Left kidney (tissue), 8 donors: ENCODE results near the gene SPRING1. TPM values are rescaled to one million over a fixed set of nuclear protein-coding genes. Genes with fewer than 3 reads are reported as not detected.
"Not testable (repeated sequence)": the region's sequence is repeated elsewhere in the genome, so short reads cannot be mapped to it uniquely, and the experiment has no call there.

Experiments
- DNase-seq: peaks from one replicate; pipeline ENCODE4 v3.0.0-alpha.2; 2013
- long read RNA-seq, 8 donors: transcript quantifications; one replicate each; lab custom pipeline, GENCODE V29; 2026
- polyA plus RNA-seq: library from polyadenylated mRNA; unstranded; fragments of 120-200 nt; gene quantifications from one replicate; pipeline ENCODE4 v1.2.1, GENCODE V29; 2013; ENCODE audit not compliant: insufficient read length

Gene SPRING1
- 33.8 TPM for polyA plus RNA-seq
- long read RNA-seq, donor 1, full-length matches to known transcripts: 27 of 27 reads
- long read RNA-seq, donor 1, partial matches to known transcripts: 0 of 27 reads
- long read RNA-seq, donor 1, other reads (novel, unspliced or antisense): 0 of 27 reads
- long read RNA-seq, donor 2, full-length matches to known transcripts: 21 of 21 reads
- long read RNA-seq, donor 2, partial matches to known transcripts: 0 of 21 reads
- long read RNA-seq, donor 2, other reads (novel, unspliced or antisense): 0 of 21 reads
- long read RNA-seq, donor 3, full-length matches to known transcripts: 13 of 19 reads
- long read RNA-seq, donor 3, partial matches to known transcripts: 6 of 19 reads
- long read RNA-seq, donor 3, other reads (novel, unspliced or antisense): 0 of 19 reads
- long read RNA-seq, donor 4: 0 reads
- long read RNA-seq, donor 5, full-length matches to known transcripts: 16 of 16 reads
- long read RNA-seq, donor 5, partial matches to known transcripts: 0 of 16 reads
- long read RNA-seq, donor 5, other reads (novel, unspliced or antisense): 0 of 16 reads
- long read RNA-seq, donor 6, full-length matches to known transcripts: 18 of 25 reads
- long read RNA-seq, donor 6, partial matches to known transcripts: 7 of 25 reads
- long read RNA-seq, donor 6, other reads (novel, unspliced or antisense): 0 of 25 reads
- long read RNA-seq, donor 7, full-length matches to known transcripts: 23 of 23 reads
- long read RNA-seq, donor 7, partial matches to known transcripts: 0 of 23 reads
- long read RNA-seq, donor 7, other reads (novel, unspliced or antisense): 0 of 23 reads
- long read RNA-seq, donor 8, full-length matches to known transcripts: 15 of 15 reads
- long read RNA-seq, donor 8, partial matches to known transcripts: 0 of 15 reads
- long read RNA-seq, donor 8, other reads (novel, unspliced or antisense): 0 of 15 reads

DNA sequence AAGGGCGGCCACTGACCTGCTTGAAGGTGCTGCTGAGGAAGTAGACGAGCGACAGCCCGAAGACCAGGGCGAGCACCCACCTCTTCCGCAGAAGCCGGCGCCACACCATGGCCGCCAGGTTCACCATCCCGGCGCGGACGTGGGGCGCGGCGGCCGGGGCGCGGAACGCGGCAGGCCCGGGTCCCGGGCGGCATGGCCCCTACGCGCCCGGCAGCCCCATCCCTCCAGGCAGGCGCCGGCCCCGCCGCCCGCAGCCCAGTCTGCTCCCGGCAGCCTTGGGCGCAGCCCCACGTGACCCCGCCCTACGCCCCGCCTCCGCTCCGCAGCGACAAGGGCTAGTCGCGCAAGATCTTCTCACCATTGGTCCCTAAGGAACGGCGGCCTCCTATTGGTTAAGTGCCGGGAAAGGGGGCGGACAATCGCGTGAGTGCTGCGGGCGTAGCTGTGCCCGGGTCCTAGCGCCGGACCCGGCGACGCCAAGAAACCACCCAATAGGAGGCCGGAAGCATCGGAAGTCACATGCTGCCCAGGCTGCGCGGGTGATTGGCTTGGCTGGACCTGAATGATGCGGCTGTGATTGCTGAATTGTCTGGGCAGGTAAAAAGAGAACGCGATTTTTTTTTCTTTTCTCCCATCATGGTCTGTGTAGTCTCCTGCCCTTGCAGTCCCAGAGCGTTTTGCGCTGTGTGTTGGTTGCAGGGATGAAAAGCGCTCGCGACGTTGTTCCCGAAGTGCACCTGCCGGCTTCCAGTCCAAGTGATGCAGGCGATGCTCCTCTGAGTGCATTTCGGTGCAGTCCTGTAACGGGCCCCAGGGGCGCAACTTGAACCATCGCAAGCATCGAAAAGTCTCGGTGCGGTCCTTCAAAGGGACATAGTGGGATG lies at the start of gene SPRING1, which contains the start of gene RNFT2:
Gene SPRING1 (minus strand): TSS at position 296 of the 884 bp plus-strand sequence. CDS start 169 bp downstream, at position 127.
Gene RNFT2 (plus strand): TSS at position 542 of the 884 bp plus-strand sequence. CDS start 2,183 bp downstream, outside the sequence.
- DNase-seq: peak; percentile 99

GRCh38 chr12:116784238-116784612 lies 46.4 kb upstream of the SPRING1 start:
- DNase-seq: no peak

DNA sequence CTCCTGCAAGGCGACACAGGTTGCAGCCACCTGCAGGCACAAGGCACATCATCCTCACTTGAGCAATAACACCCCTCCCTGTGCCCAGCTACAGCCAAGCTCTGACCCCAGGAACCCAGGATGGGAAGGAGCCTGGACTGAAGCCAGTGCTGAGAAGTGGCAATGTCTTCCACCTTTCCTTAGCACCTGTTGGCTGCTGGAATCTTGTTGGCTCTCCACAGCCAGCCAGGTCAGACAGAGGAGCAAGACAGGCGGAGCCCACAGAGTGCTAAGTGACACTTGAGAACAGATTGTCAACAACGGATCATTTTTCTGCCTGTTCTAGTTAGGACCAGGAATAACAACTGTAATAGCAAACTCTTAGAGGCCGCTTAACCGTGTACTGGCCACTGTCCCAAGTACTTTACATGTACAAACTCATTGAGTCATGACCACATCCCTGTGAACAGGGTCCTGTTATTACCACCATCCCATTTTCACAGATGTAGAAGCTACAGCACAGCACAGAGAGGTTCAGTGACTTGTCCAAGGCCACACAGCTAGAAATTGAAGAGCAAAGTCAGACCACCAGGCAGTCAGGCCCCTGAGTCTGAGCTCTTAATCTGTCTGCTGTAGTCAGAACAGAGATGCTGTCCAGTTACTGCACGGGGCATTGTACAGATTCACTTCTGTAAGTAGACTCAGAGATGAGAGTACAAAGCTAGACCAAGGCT lies 45.8 kb upstream of the SPRING1 start:
- DNase-seq: no peak

DNA sequence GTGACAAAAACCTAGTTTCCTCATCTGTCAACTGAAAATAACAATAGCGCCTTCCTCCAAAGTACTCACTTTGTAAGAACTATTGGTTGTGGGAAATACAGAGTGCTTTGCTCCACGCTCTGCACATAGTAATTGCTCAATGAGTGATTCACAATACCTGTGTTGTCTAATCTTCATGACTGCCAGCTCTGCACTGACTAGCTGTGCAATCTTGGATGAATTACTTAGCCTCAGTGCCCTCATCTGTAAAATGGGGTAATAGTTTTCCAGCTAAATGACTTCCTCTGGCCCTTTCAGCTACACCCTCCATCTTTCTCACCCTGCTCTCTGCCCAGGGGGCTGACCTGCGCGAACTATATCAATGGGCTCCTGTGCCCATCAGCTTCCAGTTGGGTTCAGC lies 43.1 kb upstream of the SPRING1 start:
- no peak for DNase-seq

DNA sequence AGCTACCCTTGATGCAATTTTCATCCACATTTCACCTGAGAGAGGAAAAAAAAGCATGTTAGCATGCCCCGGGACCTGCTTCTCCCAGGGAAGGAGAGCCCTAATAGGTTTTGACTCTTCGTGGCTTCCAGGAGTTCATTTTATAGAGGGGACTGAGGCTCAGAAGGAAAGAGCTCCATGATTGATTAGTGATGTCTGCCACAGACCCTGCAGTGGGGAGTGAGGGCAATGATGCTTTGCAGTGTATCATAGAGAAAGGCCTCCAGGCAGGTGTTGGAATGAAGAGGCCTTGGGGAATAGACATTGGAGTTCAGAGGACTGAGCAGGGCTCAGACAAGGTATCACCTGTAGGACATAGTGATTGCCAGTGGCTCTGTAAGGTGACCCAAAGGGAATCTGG lies 41.7 kb upstream of the SPRING1 start:
- no peak for DNase-seq

- DNase-seq: no peak
Observed at GRCh38 chr12:116777245-116777644, 39.4 kb upstream of the SPRING1 start.

- no peak for DNase-seq
Observed at GRCh38 chr12:116774020-116774419, 36.2 kb upstream of the SPRING1 start.

DNA sequence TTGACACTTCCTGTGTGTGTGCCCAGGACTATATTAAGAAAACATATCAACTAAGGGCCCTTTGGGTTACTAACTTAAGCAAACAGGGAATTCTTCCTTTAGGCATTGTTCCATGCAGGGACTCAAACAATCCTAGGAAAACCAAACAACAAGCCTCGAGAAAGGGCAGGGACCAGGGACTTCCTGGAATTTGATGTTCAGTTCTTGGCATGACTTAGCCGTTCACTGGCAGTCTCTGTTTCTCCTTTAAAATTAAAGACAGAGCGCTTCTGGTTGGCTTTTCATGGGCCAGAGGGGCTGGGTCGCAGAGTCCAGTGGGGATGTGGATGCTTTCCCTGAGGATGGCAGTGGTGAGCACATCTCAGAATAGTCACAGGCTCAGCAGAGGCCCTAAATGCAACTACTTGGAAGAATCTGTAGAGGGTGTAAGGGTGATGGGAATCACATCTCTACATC lies 35.4 kb upstream of the SPRING1 start:
- DNase-seq: no peak

- no peak for DNase-seq
Observed at GRCh38 chr12:116771651-116772050, 33.8 kb upstream of the SPRING1 start.

- DNase-seq: no peak
Observed at GRCh38 chr12:116766746-116767145, 28.9 kb upstream of the SPRING1 start.

DNA sequence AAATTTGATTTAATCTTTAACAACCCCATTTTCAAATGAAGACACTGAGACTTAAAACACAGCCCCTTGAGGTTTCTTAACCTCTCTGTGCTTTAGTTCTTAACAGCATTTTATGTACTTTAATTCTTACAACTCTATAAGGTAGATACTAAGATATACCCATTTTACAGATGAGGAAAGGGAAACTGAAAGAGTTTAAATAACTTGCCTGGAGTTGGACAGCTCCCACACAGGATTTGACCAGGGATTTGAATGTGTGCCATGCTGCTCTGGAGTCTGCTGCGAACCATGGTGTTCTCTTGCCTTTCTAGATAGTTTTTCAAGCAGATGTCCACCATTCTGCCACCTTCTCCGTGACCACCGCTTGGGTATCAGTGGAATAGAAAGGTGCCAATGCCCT lies 28.4 kb upstream of the SPRING1 start:
- DNase-seq: no peak

GRCh38 chr12:116765271-116765670 lies 27.4 kb upstream of the SPRING1 start:
- no peak for DNase-seq

DNA sequence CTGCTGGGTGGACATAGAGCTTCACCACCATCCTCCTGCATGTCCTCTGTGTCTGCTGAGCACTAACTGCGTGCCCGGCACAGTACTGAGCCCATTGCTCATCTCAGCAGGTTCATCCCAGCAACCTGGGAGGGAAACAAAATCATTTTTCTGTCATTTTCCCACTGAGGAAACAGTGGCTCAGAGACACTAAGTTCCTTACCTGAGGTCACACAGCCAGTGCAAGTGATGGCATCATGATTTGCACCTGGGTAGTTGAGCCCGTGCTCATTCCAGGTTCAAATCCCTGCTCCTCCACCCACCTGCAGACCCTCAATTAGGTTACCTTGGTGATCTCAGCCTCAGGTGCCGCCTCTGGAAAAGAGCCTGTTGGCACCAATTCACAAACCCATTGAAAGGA lies 23.6 kb upstream of the SPRING1 start:
- no peak for DNase-seq

DNA sequence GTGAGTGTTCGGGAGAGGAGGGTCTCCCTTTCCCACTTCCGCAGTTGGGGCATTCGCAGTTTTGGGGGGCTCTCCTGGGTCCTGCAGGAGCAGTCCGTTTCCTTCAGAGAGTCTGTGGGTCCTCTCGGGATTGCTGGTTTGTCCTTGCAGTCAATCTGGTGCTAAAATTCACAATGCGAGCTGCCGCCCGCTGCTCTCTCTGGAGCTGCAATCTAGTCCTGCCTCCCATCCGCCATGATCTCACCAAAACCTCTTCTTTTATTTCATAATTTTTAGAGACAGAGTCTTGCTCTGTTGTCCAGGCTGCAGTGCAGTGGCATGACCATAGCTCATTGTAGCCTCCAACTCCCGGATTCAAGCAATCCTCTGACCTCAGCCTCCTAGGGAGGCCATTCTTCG lies 22.8 kb upstream of the SPRING1 start:
- DNase-seq: no peak

DNA sequence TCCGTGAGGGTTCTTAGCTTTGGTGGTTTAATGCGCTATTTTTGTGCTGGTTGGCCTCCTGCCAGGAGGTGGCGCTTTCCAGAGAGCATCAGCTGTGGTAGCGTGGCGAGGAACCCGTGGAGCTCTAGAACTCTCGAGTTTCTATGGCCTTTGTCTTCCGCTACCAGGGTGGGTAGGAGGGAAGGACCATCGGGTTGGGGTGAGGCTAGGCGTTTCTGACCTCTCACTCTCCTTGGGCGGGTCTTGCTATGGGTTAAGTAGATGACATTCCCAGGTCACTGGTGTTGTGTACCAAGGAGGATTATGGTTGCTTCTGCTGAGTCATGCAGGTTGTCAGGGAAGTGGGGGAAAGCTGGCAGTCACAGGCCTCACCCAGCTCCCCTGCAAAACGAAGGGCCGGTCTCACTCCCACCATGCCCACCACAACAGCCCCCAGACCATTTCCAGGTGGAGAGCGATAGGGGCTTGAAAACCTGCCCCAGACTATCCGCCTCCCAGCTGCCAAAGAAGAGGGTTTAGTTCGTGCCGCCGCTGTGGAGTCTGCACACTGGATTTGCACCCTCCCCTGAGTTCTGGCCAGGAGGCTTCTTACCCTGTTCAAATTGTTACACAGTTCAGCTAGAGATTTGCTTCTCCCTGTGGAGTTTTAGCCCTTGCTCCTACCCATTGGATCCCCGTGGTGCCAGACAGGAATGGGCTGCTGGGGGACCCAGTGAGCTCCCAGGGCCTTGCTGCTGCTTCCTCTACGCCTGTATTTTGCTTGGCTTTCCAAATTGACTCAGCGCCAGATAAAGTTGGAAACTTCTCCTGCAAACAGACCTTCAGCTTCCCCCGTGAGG lies 22.1 kb upstream of the SPRING1 start:
- DNase-seq: no peak

GRCh38 chr12:116754783-116755182 lies 16.9 kb upstream of the SPRING1 start:
- not testable (repeated sequence) for DNase-seq

GRCh38 chr12:116754097-116754496 lies 16.2 kb upstream of the SPRING1 start:
- not testable (repeated sequence) for DNase-seq

- DNase-seq: no peak
Observed at GRCh38 chr12:116750298-116750697, 12.4 kb upstream of the SPRING1 start.

GRCh38 chr12:116749884-116750283 lies 12.0 kb upstream of the SPRING1 start:
- DNase-seq: no peak

- no peak for DNase-seq
Observed at GRCh38 chr12:116745554-116745953, 7.7 kb upstream of the SPRING1 start.
